ENCODE results near the gene KLC3. TPM values are rescaled to one million over a fixed set of nuclear protein-coding genes. Genes with fewer than 3 reads are reported as not detected.
A peak's percentile ranks its signal among the peaks of the same experiment; 100 is the strongest.

Gene KLC3
- total RNA-seq, 1 experiment from 2014 or later: 0.49 TPM

- in situ Hi-C loops (cut with HindIII; ENCODE audit: low pct_unique_long_range_greater_than_20kb, low sequenced_read_pairs) (no loop called here), intact Hi-C loops (cut with micrococcal nuclease; ENCODE audit: unreplicated experiment) (no loop called here)
- Histone ChIP-seq H3K36me3 (ENCODE audit: control insufficient read depth, insufficient read depth, low read length) (no peaks in the 10 kb centered on the region), H3K27me3 (ENCODE audit: control insufficient read depth, insufficient read depth, low read length) (no peaks in the 10 kb centered on the region), H3K9me3 (ENCODE audit: control insufficient read depth, insufficient read depth, low read depth, low read length) (no peaks in the 10 kb centered on the region), H3K27ac (ENCODE audit: low read length) (peak within 1 kb of the TSS; percentile 85), H3K4me3 (ENCODE audit: low read depth in 2 of 2, low read length in 2 of 2) (peak within 1 kb of the TSS; percentile 65 to 68), H3K4me1 (ENCODE audit: control insufficient read depth, insufficient read depth, low read length) (peaks cover 4% of the 10 kb centered on the region; the same call in 1 of the 2 replicates)
- ChIA-PET POLR2A (interaction anchor here (0.6 kb wide), 1 partner anchor 26 kb away, joined by 3 read pairs; no protein-coding TSS in a partner anchor), CTCF (no interaction called here)
- BruUV-seq (replicated peaks): no TSS peak
- ATAC-seq (peak; percentile 99), DNase-seq (ENCODE audit: low read depth, low spot score) (peak; percentile 88)
- TF ChIP-seq TCF7L2 (IDR thresholded peaks at IDR 0.05; ENCODE audit: low read depth, low read length) (no peak), POLR2AphosphoS5 (IDR thresholded peaks at IDR 0.05; ENCODE audit: low read depth, low read length) (0 out of 2 replicates have a peak, but pooled peaks have one; percentile 31), CTCF (IDR thresholded peaks at IDR 0.05) (no peak), REST (IDR thresholded peaks at IDR 0.05; ENCODE audit: insufficient read depth in 1 of 2, low read depth in 2 of 2, low read length in 1 of 2) (no peak), SIN3A (IDR thresholded peaks at IDR 0.05; ENCODE audit: borderline replicate concordance, insufficient read depth, low read depth, low read length) (no peak)
Observed at GRCh38 chr19:45370410-45371204, 30.1 kb downstream of the KLC3 start, which contains the start of gene ERCC2. Gene ERCC2 (minus strand): TSS chr19:45370573. CDS start chr19:45370540, 33 bp downstream.

GRCh38 chr19:45376045-45376724 lies 35.6 kb downstream of the KLC3 start:
- ATAC-seq: peak; percentile 71
- no peaks in the 10 kb centered on the region for H3K9me3 ChIP-seq (ENCODE audit: control insufficient read depth, insufficient read depth, low read depth, low read length)
- H3K36me3 ChIP-seq (ENCODE audit: control insufficient read depth, insufficient read depth, low read length): no peaks in the 10 kb centered on the region
- BruUV-seq (replicated peaks): no TSS peak
- no peaks in the 10 kb centered on the region for H3K27me3 ChIP-seq (ENCODE audit: control insufficient read depth, insufficient read depth, low read length)
- TF ChIP-seq CTCF (IDR thresholded peaks at IDR 0.05) (no peak), SIN3A (IDR thresholded peaks at IDR 0.05; ENCODE audit: borderline replicate concordance, insufficient read depth, low read depth, low read length) (no peak), TCF7L2 (IDR thresholded peaks at IDR 0.05; ENCODE audit: low read depth, low read length) (no peak), REST (IDR thresholded peaks at IDR 0.05; ENCODE audit: insufficient read depth in 1 of 2, low read depth in 2 of 2, low read length in 1 of 2) (no peak), POLR2AphosphoS5 (IDR thresholded peaks at IDR 0.05; ENCODE audit: low read depth, low read length) (no peak)
- ChIA-PET POLR2A (no interaction called here), CTCF (no interaction called here)
- H3K4me3 ChIP-seq (ENCODE audit: low read depth in 2 of 2, low read length in 2 of 2): no peak overlapping the region
- no peak for DNase-seq (ENCODE audit: low read depth, low spot score)
- peak overlapping the region; percentile 51; the same call in 1 of the 2 replicates for H3K27ac ChIP-seq (ENCODE audit: low read length)
- in situ Hi-C loops (cut with HindIII; ENCODE audit: low pct_unique_long_range_greater_than_20kb, low sequenced_read_pairs): no loop called here
- peaks cover 7% of the 10 kb centered on the region; the same call in 1 of the 2 replicates for H3K4me1 ChIP-seq (ENCODE audit: control insufficient read depth, insufficient read depth, low read length)
- intact Hi-C loops (cut with micrococcal nuclease; ENCODE audit: unreplicated experiment): no loop called here

Data from Panc1 (cell line).